Panc1 (cell line): ENCODE measurements around the gene NCBP1. TPM values are rescaled to one million over a fixed set of nuclear protein-coding genes. Genes with fewer than 3 reads are reported as not detected.

Source experiments
- ATAC-seq: fragments of 200-7000 bp; cut with Tn5 transposase; 2 replicates; pipeline ENCODE4 v1.9.1; 2020; ENCODE audit warnings: mild to moderate bottlenecking, moderate library complexity
- BruUV-seq: library from RNA; stranded (reverse); fragments of 400-500 nt; replicated peaks from 2 replicates; lab custom pipeline; 2021; lab: Mats Ljungman, UMichigan
- CTCF ChIA-PET: fragments of 300-600 bp; sonication (Branson Sonifier 250); formaldehyde crosslinking; loops from one replicate; lab custom pipeline; 2022; ENCODE audit warnings: antibody characterized with exemption; lab: Charles Lee
- POLR2A ChIA-PET: fragments of 300-600 bp; sonication (Branson Sonifier 250); formaldehyde crosslinking; loops from one replicate; lab custom pipeline; 2022; ENCODE audit warnings: antibody characterized with exemption; lab: Charles Lee
- DNase-seq: peaks from one replicate; pipeline ENCODE4 v3.0.0-alpha.2; 2010; ENCODE audit warnings: low read depth, low spot score
- H3K27ac ChIP-seq: 2 replicates; pipeline ENCODE4 v1.5.1; 2011; ENCODE audit warnings: mild to moderate bottlenecking, low read length, inconsistent platforms
- H3K27me3 ChIP-seq: fragments of 200-500 bp; sonication (Bioruptor generic); 2 replicates; pipeline ENCODE4 v1.6.0; 2014; ENCODE audit warnings: low read length, inconsistent platforms; ENCODE audit not compliant: control insufficient read depth, insufficient read depth
- H3K36me3 ChIP-seq: fragments of 200-500 bp; sonication (Bioruptor generic); 2 replicates; pipeline ENCODE4 v1.5.1; 2014; ENCODE audit warnings: inconsistent platforms, mild to moderate bottlenecking, low read length, moderate library complexity; ENCODE audit not compliant: control insufficient read depth, insufficient read depth
- H3K4me1 ChIP-seq: 2 replicates; pipeline ENCODE4 v1.5.1; 2011; ENCODE audit warnings: inconsistent platforms, mild to moderate bottlenecking, low read length, moderate library complexity; ENCODE audit not compliant: control insufficient read depth, insufficient read depth
- H3K4me3 ChIP-seq, 2 experiments: 2 replicates each; pipeline ENCODE4 v1.5.1; 2011 to 2012; ENCODE audit warnings: low read depth in 2 of 2, low read length in 2 of 2, mild to moderate bottlenecking in 2 of 2, inconsistent platforms in 1 of 2, moderate library complexity in 1 of 2
- H3K9me3 ChIP-seq: fragments of 200-500 bp; sonication (Bioruptor generic); 2 replicates; pipeline ENCODE4 v1.5.1; 2014; ENCODE audit warnings: low read depth, mild to moderate bottlenecking, inconsistent platforms, low read length, moderate library complexity; ENCODE audit not compliant: control insufficient read depth, insufficient read depth
- CTCF ChIP-seq: fragments of 450-650 bp; IDR thresholded peaks from 2 replicates; pipeline ENCODE4 v1.5.1; 2017; ENCODE audit warnings: mild to moderate bottlenecking
- POLR2AphosphoS5 ChIP-seq: IDR thresholded peaks from 2 replicates; pipeline ENCODE4 v1.6.1; 2012; ENCODE audit warnings: mild to moderate bottlenecking, low read depth, low read length, moderate library complexity
- REST ChIP-seq, 2 experiments: IDR thresholded peaks; 2 replicates each; pipeline ENCODE4 v1.6.1; 2011 to 2012; ENCODE audit warnings: low read depth in 2 of 2, control low read depth in 1 of 2, low read length in 1 of 2, mild to moderate bottlenecking in 1 of 2, moderate library complexity in 1 of 2; ENCODE audit not compliant: insufficient read depth in 1 of 2
- SIN3A ChIP-seq: IDR thresholded peaks from 2 replicates; pipeline ENCODE4 v1.6.1; 2012; ENCODE audit warnings: low read depth, mild to moderate bottlenecking, low read length, moderate library complexity, borderline replicate concordance; ENCODE audit not compliant: insufficient read depth
- TCF7L2 ChIP-seq: IDR thresholded peaks from 2 replicates; pipeline ENCODE4 v1.6.1; 2011; ENCODE audit warnings: mild to moderate bottlenecking, low read depth, low read length, inconsistent platforms
- in situ Hi-C: cut with HindIII; loops from 2 replicates; pipeline ENCODE4 v1.10.0; 2016; ENCODE audit warnings: low sequenced_read_pairs, low pct_unique_long_range_greater_than_20kb
- intact Hi-C: fragments of 100-400 bp; cut with micrococcal nuclease; formaldehyde crosslinking; loops from one replicate; pipeline ENCODE4 v1.10.0; 2022; ENCODE audit not compliant: unreplicated experiment
- total RNA-seq: library from RNA; stranded (reverse); gene quantifications from one replicate; pipeline ENCODE4 v1.2.1, GENCODE V29; 2021; ENCODE audit not compliant: unreplicated experiment

Gene NCBP1
- total RNA-seq, 1 experiment from 2014 or later: 30.1 TPM

- H3K4me3 ChIP-seq: no peak overlapping the region
- no peak overlapping the region for H3K27ac ChIP-seq
- no peaks in the 10 kb centered on the region for H3K27me3 ChIP-seq
- no peaks in the 10 kb centered on the region for H3K9me3 ChIP-seq
- TF ChIP-seq POLR2AphosphoS5 (no peak), TCF7L2 (no peak), REST (IDR thresholded peaks at IDR 0.05; ENCODE audit: insufficient read depth in 1 of 2, low read depth in 2 of 2, low read length in 1 of 2) (no peak), CTCF (no peak), SIN3A (no peak)
- H3K4me1 ChIP-seq: no peaks in the 10 kb centered on the region
- no TSS peak for BruUV-seq
- no peak for DNase-seq
- POLR2A ChIA-PET: no interaction called here
- intact Hi-C loops: loop anchor here (2.0 kb wide), 1 partner anchor 131 kb away; no protein-coding TSS in a partner anchor
- H3K36me3 ChIP-seq: no peaks in the 10 kb centered on the region
- no peak for ATAC-seq
- CTCF ChIA-PET: interaction anchor here (0.5 to 2.0 kb wide), 5 partner anchors 16 to 742 kb away, joined by 3 to 18 read pairs (median 8); partner anchors contain the start of gene TDRD7
- in situ Hi-C loops: no loop called here
These were observed 34.2 kb upstream of the NCBP1 start for GRCh38 chr9:97599314-97599846.

GRCh38 chr9:97600531-97601227 is 32.9 kb upstream of the NCBP1 start:
- Histone ChIP-seq H3K36me3 (peaks cover 3% of the 10 kb centered on the region; the same call in 1 of the 2 replicates), H3K9me3 (no peaks in the 10 kb centered on the region), H3K27me3 (no peaks in the 10 kb centered on the region), H3K27ac (no peak overlapping the region), H3K4me1 (no peaks in the 10 kb centered on the region), H3K4me3 (no peak overlapping the region)
- no peak for TF ChIP-seq SIN3A
- no peak for TF ChIP-seq TCF7L2
- no peak for TF ChIP-seq REST (IDR thresholded peaks at IDR 0.05; ENCODE audit: insufficient read depth in 1 of 2, low read depth in 2 of 2, low read length in 1 of 2)
- no peak for TF ChIP-seq CTCF
- no peak for TF ChIP-seq POLR2AphosphoS5
- intact Hi-C loops: no loop called here
- in situ Hi-C loops: no loop called here
- POLR2A ChIA-PET: no interaction called here
- BruUV-seq: no TSS peak
- DNase-seq (no peak), ATAC-seq (no peak)
- CTCF ChIA-PET: no interaction called here
